ENCODE results near the gene B9D1. TPM values are rescaled to one million over a fixed set of nuclear protein-coding genes. Genes with fewer than 3 reads are reported as not detected.

B9D1 gene
- total RNA-seq, 1 experiment from 2014 or later: 28.1 TPM

DNA sequence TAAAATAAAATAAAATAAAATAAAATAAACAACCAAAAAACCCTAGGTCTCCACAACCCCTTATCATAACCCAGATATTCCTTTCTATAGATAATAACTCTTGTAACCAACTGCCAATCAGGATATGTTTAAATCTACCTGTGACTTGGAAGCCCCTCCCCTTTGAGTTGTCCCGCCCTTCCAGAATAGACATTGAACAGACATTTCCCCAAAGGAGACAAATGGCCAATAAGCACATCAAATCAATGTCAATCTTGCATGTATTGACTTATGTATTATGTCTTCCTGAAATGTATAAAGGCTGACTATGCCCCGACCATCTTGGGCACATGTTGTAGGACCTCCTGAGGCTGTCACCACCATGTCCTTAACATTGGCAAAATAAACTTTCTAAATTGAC is 14.3 kb upstream of the B9D1 start:
- peak; percentile 10 for DNase-seq (ENCODE audit: low spot score)

DNA sequence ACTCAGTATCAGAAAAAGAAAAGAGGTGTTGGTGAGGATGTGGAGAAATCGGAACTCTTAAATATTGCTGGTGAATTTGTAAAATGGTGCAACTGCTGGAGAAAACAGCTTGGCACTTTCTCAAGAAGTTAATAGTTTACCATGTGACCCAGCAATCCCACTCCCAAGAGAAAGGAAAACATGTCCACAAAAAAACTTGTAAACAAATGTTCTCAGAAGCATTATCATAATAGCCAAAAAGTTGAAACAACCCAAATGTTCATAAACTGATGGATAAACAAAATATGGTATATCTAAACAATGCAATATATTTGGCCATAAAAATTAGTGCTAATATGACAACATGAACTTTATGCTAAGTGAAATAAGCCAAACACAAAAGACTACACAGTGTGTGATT is 13.2 kb upstream of the B9D1 start:
- no peak for DNase-seq (ENCODE audit: low spot score)

DNA sequence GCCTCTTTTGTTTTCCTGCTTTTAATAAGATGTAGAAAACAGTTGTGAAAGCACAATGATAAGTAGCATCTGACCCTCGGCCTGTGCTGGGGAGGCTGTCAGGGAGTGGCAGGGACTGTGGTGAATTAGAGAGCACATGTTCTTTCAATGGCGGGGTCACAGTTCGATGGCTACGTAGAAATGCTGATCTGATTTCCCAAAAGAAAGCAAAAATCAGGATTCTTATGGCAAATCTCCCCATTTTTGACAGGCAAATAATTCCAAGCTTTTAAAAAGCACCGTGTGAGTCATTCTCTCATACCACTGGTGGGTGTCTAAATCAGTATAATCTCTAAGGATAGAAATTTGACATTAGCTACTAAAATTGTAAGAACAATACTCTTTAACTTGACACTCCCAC is 11.6 kb upstream of the B9D1 start:
- DNase-seq (ENCODE audit: low spot score): no peak

DNA sequence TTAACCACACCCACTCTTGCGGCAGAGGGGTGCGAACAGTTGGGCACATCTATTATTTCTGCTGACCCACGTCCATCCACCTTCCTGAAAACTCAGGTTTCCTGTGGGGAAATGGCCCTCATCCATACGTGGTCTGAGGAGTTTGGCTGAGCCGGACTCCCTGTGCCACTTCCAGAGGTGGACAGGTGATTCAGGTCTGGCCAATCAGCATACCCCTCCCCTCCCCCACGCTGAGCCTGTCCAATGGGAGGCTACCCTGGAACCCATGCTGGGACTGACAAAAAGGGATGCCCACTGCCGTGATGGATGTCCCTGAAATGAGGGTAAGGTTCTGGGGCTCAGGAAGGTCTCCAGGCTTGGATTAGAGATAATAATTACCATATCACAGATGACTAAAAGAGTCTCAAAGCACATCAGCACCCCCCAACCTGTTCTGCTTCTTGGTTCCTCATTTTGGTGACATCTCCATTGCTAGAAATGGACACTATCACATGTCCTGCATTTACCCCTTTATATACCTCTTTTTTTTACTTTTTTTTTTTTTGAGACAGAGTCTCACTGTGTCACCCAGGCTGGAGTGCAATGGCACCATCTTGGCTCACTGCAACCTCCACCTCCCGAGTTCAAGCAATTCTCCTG is 10.5 kb upstream of the B9D1 start:
- DNase-seq (ENCODE audit: low spot score): no peak

DNA sequence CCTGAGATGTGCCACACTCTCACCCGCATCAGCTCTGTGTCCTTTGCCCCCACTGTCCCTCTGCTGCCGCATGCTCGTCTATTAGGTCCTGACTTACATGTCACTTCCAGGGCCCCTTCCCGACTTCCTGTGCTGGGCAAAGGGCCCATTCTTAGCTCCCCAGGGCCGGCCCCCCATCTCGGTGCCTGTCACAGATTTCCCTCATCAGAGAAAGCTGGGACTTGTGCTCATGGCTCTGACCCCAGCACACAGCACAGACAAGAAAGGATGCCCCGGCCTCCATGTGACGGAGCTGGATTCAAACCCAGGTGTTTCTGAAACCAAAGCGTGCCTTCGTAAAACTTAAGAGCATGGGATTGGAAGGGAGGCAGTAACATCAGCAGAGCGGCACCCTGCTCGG is 9.9 kb upstream of the B9D1 start:
- no peak for DNase-seq (ENCODE audit: low spot score)

DNA sequence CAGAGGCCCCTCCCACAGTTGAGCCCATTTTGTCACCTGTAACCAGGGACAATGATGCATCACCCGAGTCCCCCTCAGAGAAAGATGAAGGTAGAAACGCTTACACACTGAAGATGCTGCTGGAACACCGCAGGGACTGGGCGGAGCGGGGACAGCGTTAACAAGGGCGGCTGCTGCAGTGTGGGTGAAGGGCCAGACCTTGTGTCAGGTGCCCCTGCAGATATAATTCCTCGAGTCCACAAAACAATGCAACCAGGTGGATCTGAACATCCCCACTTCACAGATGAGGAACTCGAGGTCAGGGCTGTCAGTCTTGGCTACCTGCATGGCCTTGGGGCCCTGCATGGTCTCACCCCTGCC is 9.5 kb upstream of the B9D1 start:
- no peak for DNase-seq (ENCODE audit: low spot score)

DNA sequence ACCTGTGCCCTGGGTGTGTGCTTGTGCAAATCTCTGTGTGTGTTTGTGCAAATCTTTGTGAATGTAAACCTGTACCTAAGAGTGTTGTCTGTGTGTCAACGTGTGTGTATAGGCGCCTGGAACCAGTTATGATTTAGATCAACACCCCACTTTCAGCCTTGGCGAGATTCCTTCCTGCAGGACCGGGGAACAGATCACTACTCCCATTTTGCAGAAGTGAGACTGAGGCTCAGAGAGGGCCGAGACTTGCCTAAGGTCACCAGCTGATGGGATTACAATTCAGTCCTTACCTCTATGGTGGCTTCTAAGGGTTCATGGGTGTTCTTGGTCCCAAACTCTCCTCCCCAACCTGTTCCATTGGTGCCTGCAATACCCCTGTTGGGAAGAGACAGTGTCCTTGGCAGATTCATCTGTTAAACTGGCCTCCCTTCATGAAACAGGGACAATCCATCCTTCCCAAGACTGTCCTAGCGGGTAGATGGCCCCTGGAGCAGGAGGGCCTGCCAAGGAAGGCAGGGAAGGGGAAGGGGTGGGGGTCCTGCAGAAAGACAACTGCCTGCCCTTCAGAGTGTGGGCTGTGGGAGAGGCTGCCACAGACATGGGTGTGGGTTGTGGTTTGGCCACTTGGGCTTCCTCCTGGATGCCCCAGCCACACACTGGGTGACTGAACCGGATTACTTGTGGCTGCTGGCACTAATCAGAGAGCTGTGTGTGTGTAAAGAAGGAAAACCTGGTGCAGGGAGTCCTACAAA is 8.9 kb upstream of the B9D1 start:
- DNase-seq (ENCODE audit: low spot score): no peak

DNA sequence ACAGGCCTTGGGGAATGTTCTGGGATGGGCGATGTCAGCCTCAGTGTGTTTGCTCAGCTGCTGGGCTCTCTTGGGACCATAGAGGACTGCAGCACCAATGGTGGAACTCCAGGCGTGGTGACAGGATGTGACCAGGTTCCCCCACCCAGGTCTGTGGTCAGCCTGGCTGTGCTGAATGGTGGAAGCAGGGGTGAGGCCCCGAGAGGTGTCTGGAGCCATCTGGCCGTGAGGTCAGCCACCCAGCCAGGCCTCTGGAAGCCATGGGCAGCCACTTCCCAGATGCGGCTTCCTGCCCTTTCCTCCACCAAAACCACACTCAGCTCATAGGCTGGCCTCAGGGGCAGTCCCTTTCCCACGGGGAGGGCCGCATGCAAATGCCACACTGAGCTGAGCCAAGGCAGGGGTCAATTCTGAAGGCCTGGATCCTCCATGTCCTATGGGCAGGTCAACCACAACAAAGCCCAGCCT is 8.0 kb upstream of the B9D1 start:
- peak; percentile 19 for DNase-seq (ENCODE audit: low spot score)

DNA sequence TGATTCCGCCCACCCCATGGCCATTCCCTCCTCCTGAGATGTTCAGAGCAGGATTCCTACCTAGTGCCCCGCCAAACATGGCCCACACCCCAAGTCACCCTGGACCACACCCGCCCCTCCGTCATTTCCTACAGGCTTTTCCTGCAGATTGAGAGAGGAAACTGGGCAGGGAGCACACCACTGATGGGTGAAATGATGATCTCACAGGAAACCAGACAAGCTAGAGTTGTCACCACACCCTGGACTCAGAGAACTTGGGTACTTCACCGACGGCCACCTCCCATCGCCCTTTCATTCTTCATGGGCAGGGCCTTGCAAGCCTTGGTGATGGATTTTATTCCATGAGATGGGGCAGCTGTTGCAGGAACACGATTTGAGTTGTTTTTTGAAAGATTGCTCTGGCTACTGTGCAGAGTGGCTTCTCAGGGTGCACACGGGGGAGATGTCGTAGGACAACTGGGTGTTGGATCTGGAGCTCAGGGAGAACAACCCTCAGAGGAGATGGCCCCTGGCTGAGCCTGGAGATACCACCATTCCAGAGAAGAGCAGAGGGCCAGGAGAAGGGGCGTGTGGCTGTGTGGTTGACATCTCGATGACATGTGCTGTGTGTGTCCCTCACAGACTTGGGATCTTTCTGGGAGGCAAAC is 7.4 kb upstream of the B9D1 start:
- DNase-seq (ENCODE audit: low spot score): no peak

DNA sequence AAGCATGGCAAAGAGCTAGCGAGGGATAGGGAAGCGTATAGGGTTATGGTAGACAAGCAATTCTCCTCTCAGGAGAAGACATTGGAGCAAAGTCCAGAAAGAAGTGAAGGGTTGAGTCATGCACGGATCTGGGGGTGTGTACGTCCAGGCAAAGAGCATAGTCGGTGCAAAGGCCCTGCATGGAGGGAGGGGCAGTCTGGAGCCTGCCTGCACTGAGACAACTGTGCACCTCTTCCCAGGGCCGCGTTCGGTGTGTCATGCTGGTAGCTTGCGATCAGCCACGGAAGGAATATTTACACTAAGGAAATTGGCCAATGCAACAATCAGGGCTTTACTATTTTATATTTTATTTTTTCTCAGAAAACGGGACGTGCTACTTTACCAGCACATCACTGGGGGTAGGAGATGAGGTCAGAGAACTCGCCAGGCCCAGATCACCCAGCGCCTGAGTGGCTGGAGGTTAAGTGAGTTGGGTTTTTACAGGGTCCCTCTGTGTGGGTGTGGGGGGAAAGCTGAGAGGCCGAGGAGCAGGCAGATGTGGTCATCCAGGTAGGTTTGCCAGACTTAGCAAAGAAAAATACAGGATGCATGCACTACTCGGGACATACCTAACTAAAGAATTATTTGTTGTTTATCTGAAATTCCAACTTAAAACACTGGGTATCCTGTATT is 6.7 kb upstream of the B9D1 start:
- DNase-seq (ENCODE audit: low spot score): no peak

DNA sequence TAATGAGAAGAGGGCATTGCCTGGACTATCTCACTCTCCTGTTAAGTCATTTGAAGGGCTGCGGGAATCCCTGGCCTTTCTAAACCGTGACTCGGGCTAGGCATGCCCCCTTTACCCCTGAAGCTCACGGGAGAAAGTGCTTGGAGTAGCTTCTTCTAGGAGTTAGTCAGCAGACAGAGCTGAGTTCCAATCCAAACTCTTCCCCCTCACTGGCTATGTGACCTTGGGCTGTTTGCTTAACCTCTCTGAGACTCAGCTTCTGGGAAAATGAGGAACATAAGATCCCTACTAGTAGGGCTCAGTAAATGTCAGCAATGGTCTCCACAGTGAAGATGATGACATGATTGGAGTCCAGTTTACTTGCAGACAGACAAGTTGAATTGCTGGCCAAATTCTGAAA is 5.7 kb upstream of the B9D1 start:
- no peak for DNase-seq (ENCODE audit: low spot score)

DNA sequence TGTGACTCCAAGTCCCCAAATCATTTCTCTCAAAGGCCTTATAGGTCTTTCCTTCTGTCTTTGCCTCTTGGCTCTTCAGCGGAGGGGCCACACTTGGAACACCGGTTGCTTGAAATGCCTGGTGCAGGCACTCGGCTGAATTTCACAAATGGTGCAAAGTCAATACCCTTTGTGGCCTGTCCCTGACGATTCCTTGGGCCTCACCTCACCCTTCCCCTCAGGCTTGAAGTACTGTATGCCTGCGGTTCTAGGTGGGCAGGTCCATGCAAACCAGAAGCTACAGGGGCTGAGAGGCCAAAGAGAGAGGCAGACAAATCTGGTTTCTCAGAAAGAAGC is 4.1 kb upstream of the B9D1 start:
- DNase-seq (ENCODE audit: low spot score): no peak

DNA sequence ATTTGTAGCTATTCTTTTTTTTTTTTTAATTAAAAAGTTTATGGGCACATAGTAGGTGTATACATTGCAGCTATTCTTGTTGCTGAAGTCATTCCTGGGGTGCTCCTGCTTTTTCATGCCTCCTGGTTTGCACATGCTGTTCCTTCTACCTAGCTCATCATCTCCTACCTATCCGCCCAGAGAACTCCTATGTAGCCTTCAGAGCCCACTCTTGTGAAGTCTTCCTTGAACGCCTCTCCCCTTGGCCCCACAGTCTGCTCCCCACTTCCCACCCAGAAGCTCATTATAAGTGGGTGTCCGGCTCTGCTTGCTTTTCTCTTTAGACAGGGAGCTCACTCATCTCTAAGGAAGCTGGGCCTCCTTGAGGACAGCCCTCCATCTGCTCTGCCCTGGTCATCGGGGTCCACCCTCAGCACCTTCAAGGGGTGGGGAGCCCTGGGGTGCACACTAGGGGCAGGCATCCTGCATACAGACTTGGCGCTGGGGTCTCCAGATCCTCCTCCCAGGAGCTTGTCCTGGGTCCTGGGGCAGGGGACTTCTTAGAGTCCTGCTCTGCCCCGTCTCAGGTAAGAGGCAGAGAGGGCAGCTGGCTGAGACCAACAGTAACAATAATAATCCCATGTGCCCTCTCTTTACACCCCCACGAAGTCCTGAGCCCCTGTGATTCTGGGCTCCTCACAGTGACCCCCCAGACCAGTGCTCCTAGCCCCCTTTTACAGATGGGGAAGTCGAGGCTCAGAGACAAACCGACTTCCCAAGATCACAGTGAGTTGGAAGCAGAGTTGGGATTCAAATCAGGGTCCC is 3.5 kb upstream of the B9D1 start:
- no peak for DNase-seq (ENCODE audit: low spot score)

DNA sequence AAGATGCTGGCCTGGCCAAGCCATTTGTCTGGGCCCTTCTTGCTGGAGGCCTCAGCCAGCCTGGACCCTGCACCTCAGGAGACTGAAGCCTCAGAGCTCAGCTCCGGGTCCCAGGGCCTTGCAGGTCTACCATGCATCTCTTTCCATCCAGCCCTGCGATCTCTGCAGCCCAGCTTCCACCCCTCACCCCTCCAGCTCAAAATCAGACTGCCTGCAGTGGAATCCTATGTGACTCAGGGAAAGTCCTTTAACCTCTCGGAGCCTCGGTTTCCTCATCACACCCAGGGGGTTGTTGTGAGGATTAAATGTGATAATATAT is 2.9 kb upstream of the B9D1 start:
- DNase-seq (ENCODE audit: low spot score): no peak

DNA sequence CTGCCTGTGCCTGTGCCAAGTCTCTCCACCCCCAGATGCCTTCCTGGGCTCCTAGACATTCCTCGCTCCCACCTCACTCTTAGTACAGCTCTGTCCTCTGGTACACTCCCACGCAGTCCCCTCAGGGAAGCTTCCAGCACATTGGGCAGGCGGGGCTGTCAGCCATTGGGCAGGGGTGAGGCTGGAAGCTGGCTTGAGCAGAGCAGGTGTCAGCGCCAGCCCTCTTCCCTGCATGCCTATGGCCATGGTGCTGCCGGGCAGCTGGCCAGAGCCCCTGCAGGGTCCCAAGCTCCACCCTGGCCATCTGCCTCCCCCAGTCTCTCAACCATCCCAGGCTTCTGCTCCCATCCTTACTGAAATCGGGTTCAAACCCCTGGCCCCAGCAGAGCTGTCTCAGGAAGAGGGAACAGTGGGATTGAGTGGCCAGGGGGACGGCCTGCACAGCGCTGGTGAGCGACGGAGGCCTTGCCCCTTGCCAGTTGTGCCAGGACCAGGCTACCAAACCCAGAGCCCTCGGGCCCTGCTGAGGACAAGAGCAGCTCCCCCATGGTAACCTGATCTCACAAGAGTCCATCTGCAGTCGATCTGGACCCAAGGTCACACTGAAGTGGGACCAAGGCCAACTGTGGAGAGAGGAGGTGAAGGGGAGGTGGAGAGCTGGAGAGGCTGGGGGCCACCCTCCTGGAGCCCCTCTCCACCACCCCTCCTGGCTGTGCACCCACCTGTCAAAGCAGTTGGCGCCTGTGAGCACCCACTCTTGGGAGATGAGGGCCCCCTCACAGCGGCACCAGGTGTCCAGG is 2.4 kb upstream of the B9D1 start:
- no peak for DNase-seq (ENCODE audit: low spot score)

DNA sequence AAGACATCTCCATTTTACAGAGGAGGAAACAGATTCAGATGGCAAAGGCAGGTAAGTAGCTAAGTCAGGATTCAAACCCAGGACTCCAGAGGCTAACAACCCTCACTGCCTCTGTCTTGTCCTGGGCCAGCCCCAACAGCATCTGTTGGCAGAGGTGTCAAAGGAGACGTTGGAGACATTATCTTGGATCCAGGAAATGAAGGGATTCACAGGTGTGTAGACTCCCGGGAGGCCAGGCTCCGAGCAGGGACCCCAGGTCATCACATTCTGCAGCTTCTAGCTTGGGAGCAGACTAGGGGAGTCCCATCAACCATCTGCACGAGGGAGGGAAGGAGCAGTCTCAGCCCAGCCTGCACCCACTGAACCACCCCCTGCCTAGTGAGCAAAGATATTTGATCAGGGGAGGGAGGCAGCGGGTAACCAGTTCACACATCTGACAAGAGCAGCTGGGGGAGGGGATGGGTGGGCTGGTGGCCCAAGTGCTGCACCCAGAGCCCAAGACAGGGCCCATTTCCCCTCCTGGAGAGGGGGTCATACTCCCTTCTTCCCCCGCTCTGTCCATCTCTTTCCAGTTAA is 1.0 kb upstream of the B9D1 start:
- DNase-seq (ENCODE audit: low spot score): no peak

DNA sequence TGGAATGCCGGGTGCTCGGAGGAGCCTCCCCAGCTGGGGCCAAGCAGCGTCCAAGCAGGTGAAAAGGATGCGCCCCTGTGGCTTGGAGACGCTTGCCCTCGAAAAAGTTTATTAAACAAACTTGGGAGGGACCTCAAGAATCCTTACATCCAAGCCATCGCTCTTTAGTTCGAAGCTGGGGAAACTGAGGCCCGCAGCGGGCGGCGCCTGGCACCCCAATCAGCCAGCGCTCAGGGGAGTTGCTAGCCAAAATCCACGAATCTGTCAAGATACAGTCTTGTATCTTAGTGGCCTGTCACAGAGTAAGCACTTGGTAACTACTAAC is 553 bp upstream of the B9D1 start:
- DNase-seq (ENCODE audit: low spot score): no peak

DNA sequence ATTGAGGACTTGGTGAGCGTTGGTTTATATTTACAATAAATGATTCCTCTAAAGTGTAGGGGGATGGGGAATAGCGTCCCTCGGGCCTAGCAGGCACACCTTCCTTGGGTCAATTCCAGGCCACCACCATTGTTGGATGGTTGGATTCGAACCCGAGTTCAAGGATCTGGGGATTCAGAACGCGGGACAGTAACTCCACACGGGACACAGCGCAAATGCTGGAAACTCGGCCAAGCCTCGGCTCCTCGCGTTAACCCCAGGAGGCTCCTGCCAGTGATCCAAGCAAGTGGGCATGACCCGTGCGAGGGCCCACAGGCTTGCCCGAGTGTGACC is 613 bp downstream of the B9D1 start:
- DNase-seq (ENCODE audit: low spot score): no peak

DNA sequence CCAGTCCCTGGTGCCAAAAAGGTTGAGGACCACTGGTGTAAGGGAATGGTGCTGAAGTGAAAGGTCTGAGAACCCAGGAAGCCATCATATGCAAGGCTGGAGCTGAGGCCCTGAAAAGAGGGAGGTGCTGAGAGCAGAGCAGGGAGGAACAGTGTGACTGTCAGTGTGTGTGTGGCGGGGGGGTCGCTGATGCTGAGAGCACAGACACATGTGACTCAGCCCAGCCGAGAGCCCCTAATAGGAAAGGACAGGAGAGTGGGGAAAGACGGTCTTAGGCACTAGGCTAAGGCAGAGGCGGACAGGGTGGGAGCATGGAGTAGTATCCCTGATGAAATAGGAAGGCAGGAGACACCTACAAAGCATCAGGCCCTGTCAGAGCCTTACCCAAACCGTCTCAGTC is 1.2 kb downstream of the B9D1 start:
- DNase-seq (ENCODE audit: low spot score): no peak

DNA sequence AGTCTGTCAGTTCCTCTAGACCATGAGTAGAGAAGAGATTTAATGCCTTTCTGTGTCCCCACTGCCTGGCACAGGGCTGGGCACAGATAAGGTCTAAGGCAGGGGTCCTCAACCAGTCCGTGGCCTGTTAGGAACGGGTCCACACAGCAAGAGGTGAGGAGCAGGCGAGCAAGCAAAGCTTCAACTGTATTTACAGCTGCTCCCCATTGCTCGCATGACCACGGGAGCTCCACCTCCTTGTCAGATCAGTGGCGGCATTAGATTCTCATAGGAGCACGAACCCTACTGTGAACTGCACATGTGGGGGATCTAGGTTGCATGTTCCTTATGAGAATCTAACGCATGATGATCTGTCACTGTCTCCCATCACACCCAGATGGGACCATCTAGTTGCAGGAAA is 1.8 kb downstream of the B9D1 start:
- DNase-seq (ENCODE audit: low spot score): no peak

DNA sequence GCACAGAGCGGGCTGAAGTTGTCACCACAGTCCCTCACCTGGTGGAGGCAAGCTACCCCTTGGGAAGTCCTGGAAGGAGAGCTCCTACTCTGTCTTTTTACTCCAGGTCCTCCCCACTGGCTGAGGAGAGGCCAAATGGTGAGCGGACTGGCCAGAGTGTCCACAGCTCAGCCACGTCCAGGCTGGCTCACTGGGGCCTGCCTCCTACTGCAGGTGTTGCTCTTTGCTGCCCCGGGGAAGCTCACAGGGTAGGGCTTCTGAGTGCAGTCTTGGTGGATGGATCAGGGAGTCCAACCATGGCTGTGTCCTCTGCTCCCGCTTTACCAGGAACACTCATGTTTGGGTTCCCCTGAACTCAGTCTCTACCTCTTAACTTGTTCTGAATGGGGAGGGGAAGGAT is 2.7 kb downstream of the B9D1 start:
- DNase-seq (ENCODE audit: low spot score): no peak

Measured in HT-29 (cell line).